Type B pancreatic cell (in vitro differentiated cells): ENCODE measurements around the gene FNBP1. TPM values are rescaled to one million over a fixed set of nuclear protein-coding genes. Genes with fewer than 3 reads are reported as not detected.
A peak's percentile ranks its signal among the peaks of the same experiment; 100 is the strongest.

Source experiments
- DNase-seq: peaks from one replicate; pipeline ENCODE4 v3.0.0; 2021; ENCODE audit warnings: mixed read lengths; ENCODE audit not compliant: unreplicated experiment; ENCODE audit errors: extremely low spot score
- H3K27ac Mint-ChIP-seq: 2 replicates; pipeline ENCODE4 v1.8.0; 2021; ENCODE audit warnings: mild to moderate bottlenecking, mixed read lengths
- H3K27me3 Mint-ChIP-seq: 2 replicates; pipeline ENCODE4 v1.8.0; 2021; ENCODE audit warnings: mixed read lengths
- H3K36me3 Mint-ChIP-seq: 2 replicates; pipeline ENCODE4 v1.8.0; 2021; ENCODE audit warnings: mixed read lengths
- H3K4me1 Mint-ChIP-seq: one replicate; pipeline ENCODE4 v1.8.0; 2021; ENCODE audit warnings: mixed read lengths; ENCODE audit not compliant: unreplicated experiment
- H3K4me3 Mint-ChIP-seq: 2 replicates; pipeline ENCODE4 v1.8.0; 2021; ENCODE audit warnings: mild to moderate bottlenecking, mixed read lengths
- H3K9me3 Mint-ChIP-seq: 2 replicates; pipeline ENCODE4 v1.8.0; 2021; ENCODE audit warnings: mixed read lengths
- total RNA-seq: library from RNA; stranded (reverse); gene quantifications from 2 replicates; pipeline ENCODE4 v1.2.1, GENCODE V29; 2021; ENCODE audit warnings: low replicate concordance
- TF ChIP-seq, protein P1 (sequence below): fragments of 200-600 bp; sonication (generic); conservative IDR thresholded peaks from 2 replicates; pipeline ENCODE4 v1.5.0; 2021; ENCODE audit warnings: antibody characterized with exemption, mild to moderate bottlenecking

Gene FNBP1
- total RNA-seq, 1 donor from 2014 or later = 38.6 TPM

DNA sequence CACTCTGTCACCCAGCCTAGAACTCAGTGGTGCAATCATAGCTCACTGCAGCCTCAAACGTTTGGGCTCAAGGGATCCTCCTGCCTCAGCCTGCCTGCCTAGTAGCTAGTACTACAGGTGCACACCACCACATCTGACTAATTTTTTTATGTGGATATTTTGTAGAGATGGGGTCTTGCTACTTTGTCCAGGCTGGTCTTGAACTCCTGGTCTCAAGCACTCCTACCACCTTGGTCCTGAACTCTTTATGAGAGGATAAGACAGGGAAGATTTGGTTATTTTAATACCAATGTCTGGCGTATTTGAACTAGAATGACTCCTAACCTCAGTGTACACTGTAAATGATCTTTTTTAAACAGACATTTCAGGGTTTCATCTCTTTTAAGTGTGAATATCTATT, 19.8 kb upstream of the FNBP1 start:
- Mint-ChIP-seq H3K27me3 (no peaks in the 10 kb centered on the region), H3K4me3 (no peak overlapping the region), H3K9me3 (no peaks in the 10 kb centered on the region), H3K36me3 (peaks cover 15% of the 10 kb centered on the region), H3K4me1 (peaks cover 4% of the 10 kb centered on the region), H3K27ac (no peak overlapping the region)
- TF ChIP-seq, protein P1, sequence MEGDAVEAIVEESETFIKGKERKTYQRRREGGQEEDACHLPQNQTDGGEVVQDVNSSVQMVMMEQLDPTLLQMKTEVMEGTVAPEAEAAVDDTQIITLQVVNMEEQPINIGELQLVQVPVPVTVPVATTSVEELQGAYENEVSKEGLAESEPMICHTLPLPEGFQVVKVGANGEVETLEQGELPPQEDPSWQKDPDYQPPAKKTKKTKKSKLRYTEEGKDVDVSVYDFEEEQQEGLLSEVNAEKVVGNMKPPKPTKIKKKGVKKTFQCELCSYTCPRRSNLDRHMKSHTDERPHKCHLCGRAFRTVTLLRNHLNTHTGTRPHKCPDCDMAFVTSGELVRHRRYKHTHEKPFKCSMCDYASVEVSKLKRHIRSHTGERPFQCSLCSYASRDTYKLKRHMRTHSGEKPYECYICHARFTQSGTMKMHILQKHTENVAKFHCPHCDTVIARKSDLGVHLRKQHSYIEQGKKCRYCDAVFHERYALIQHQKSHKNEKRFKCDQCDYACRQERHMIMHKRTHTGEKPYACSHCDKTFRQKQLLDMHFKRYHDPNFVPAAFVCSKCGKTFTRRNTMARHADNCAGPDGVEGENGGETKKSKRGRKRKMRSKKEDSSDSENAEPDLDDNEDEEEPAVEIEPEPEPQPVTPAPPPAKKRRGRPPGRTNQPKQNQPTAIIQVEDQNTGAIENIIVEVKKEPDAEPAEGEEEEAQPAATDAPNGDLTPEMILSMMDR = no peak
- no peak for DNase-seq

DNA sequence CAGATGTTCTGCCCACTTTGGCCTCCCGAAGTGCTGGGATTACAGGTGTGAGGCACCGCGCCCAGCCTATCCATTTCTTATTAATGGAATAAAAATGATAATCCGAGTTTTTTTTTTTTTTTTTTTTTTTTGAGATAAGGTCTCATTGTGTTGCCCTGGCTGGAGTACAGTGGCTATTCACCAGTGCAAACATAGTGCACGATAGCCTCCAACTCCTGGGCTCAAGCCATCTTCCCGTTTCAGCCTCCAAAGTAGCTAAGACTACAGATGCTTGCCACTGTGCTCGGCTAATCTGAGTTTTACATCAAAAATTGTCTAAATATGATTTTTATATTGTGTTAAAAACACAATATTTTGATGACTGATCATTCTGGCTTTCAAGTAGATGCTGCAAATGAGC, 17.3 kb upstream of the FNBP1 start:
- Mint-ChIP-seq H3K36me3 (peaks cover 12% of the 10 kb centered on the region), H3K27me3 (no peaks in the 10 kb centered on the region), H3K4me3 (no peak overlapping the region), H3K9me3 (no peaks in the 10 kb centered on the region), H3K4me1 (peaks cover 4% of the 10 kb centered on the region), H3K27ac (no peak overlapping the region)
- no peak for DNase-seq
- TF ChIP-seq, protein P1 = no peak

DNA sequence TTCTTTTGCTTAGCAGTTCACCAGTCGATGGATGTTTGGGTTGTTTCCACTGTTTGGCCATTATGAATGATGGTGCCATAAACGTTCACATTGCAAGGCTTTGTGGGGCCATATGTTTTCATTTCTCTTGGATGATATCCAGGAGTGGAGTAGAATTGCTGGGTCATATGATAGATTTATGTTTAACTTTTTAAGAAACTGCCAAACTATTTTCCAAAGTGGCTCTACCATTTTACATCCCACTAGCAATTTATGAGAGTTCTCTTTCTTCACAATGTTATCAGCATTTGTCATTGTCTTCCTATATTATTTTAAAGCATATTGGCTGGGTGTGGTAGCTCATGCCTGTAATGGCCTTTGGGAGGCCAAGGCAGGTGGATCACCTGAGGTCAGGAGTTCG, 15.9 kb upstream of the FNBP1 start:
- Mint-ChIP-seq H3K4me3 (peak overlapping the region; percentile 62), H3K27ac (peak overlapping the region; percentile 80), H3K36me3 (peaks cover 7% of the 10 kb centered on the region), H3K27me3 (no peaks in the 10 kb centered on the region), H3K9me3 (no peaks in the 10 kb centered on the region), H3K4me1 (peaks cover 4% of the 10 kb centered on the region)
- no peak for DNase-seq
- TF ChIP-seq, protein P1 = no peak

DNA sequence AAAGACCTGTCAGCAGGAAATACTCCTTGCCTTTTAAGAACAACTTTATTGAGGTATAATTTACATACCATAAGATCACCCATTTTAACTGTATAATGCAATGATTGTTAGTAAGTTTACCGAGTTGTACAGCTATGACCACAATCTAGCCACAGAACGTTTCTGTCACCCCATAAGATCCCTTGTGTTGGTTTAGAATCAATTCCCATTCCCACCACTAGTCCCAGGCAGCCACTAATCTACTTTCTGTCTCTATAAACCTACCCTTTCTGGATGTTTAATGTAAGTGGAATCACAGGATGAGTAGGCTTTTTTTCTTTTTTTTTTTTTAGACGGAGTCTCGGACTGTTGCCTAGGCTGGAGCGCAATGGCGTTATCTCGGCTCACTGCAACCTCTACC, 15.2 kb upstream of the FNBP1 start:
- TF ChIP-seq, protein P1 = peak; percentile 65
- DNase-seq = no peak
- Mint-ChIP-seq H3K27me3 (no peaks in the 10 kb centered on the region), H3K27ac (no peak overlapping the region), H3K4me1 (peaks cover 4% of the 10 kb centered on the region), H3K36me3 (peaks cover 7% of the 10 kb centered on the region), H3K9me3 (no peaks in the 10 kb centered on the region), H3K4me3 (no peak overlapping the region)

DNA sequence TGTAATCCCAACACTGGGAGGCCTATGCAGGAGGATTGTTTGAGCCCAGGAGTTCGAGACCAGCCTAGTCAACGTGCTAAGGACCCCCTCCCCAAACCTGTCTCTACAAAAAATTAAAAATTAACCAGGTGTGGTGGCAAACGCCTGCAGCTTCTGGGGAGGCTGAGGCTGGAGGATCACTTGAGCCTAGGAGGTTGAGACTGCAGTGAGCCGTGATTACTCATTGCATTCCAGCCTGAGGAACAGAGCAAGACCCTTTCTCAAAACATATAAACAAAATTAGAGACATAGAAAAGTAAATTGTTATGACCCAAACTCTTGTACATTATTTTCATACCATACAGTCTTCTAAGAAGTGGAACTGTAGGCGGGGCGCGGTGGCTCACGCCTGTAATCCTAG, 11.8 kb upstream of the FNBP1 start:
- TF ChIP-seq, protein P1 = no peak
- Mint-ChIP-seq H3K36me3 (peaks cover 7% of the 10 kb centered on the region), H3K27ac (peak overlapping the region; percentile 99), H3K27me3 (no peaks in the 10 kb centered on the region), H3K4me1 (peaks cover 16% of the 10 kb centered on the region), H3K4me3 (peak overlapping the region; percentile 99), H3K9me3 (no peaks in the 10 kb centered on the region)
- no peak for DNase-seq

DNA sequence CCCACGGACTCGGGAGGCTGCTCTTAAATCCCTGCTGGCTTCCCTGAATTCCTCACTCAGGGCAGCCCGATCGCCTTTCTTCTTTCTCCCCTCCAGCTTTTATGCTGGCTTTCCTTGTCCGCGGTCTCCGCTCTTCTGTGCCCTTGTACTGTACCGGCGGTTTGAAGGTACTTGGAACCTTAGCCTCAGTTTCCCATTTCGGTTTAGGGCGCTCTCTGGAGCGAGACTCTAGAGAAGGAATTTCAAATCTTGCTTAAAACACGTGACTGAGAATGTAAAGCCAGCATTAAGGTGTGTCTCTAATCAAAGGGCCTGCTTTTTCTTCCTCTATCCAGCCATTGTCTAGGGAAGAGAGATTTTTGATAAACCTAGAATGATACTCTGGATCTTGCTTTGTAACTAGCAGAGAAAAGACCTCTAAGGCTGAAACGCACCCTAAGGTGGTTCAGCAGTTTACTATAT, 11.4 kb upstream of the FNBP1 start:
- H3K27ac Mint-ChIP-seq = peak overlapping the region; percentile 99
- peaks cover 7% of the 10 kb centered on the region for H3K36me3 Mint-ChIP-seq
- no peaks in the 10 kb centered on the region for H3K27me3 Mint-ChIP-seq
- H3K4me3 Mint-ChIP-seq = peak overlapping the region; percentile 99
- no peaks in the 10 kb centered on the region for H3K9me3 Mint-ChIP-seq
- no peak for DNase-seq
- H3K4me1 Mint-ChIP-seq = peaks cover 16% of the 10 kb centered on the region
- TF ChIP-seq, protein P1 = no peak
